HG02885 (cell line): ENCODE measurements around the gene WSCD1.

Experiments
- ATAC-seq: cut with Tn5 transposase; IDR thresholded peaks from one replicate; pipeline ENCODE4 v1.9.1; 2021; ENCODE audit warnings: mild to moderate bottlenecking; ENCODE audit not compliant: unreplicated experiment, poor library complexity

The WSCD1 gene

GRCh38 chr17:6057562-6057961 is 12.6 kb upstream of the WSCD1 start:
- ATAC-seq, result no peak

GRCh38 chr17:6059406-6059805 is 10.8 kb upstream of the WSCD1 start:
- ATAC-seq, result no peak

- ATAC-seq, result no peak
Measured at GRCh38 chr17:6061290-6061689, 8.9 kb upstream of the WSCD1 start.

- no peak for ATAC-seq
Measured at GRCh38 chr17:6064868-6065267, 5.3 kb upstream of the WSCD1 start.

- no peak for ATAC-seq
Measured at GRCh38 chr17:6065351-6065750, 4.8 kb upstream of the WSCD1 start.

- no peak for ATAC-seq
Measured at GRCh38 chr17:6066183-6066948, 3.8 kb upstream of the WSCD1 start.

GRCh38 chr17:6067060-6067459 is 3.1 kb upstream of the WSCD1 start:
- ATAC-seq, result no peak

- no peak for ATAC-seq
Measured at GRCh38 chr17:6070430-6070912, 292 bp downstream of the WSCD1 start.

- ATAC-seq, result no peak
Measured at GRCh38 chr17:6070913-6071511, 833 bp downstream of the WSCD1 start.

- ATAC-seq, result no peak
Measured at GRCh38 chr17:6071528-6072065, 1.4 kb downstream of the WSCD1 start.

- no peak for ATAC-seq
Measured at GRCh38 chr17:6072157-6072556, 2.0 kb downstream of the WSCD1 start.

GRCh38 chr17:6072611-6073010 is 2.4 kb downstream of the WSCD1 start:
- no peak for ATAC-seq

GRCh38 chr17:6073620-6074019 is 3.4 kb downstream of the WSCD1 start:
- ATAC-seq, result no peak

GRCh38 chr17:6075050-6075449 is 4.9 kb downstream of the WSCD1 start:
- ATAC-seq, result no peak

GRCh38 chr17:6075845-6076244 is 5.7 kb downstream of the WSCD1 start:
- ATAC-seq, result no peak

- no peak for ATAC-seq
Measured at GRCh38 chr17:6077752-6078151, 7.6 kb downstream of the WSCD1 start.

GRCh38 chr17:6078458-6078871 is 8.3 kb downstream of the WSCD1 start:
- ATAC-seq, result no peak

- no peak for ATAC-seq
Measured at GRCh38 chr17:6079155-6079888, 9.1 kb downstream of the WSCD1 start.

GRCh38 chr17:6079960-6080359 is 9.8 kb downstream of the WSCD1 start:
- no peak for ATAC-seq

- ATAC-seq, result no peak
Measured at GRCh38 chr17:6080711-6081430, 10.7 kb downstream of the WSCD1 start.
